Measurements from ENCODE around the gene GLRA3.

The GLRA3 gene

DNA sequence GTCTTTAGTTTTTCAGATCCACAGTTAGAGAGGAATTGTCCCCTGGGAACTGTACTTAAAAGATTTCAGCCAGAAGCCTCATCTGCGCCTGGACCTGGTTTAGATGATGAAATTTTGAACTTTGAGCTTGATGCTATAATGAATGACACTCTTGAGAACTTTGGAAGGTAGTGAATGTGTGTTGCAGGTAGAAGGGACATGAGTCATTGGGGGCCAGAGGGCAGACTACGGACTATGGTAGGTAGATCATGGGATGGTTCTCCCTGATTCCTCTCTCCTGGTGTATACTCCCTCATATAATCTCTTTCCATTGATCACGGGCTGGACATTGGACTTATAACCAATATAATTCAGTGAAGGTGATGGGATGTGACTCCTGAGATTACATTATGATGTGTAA lies 38.9 kb upstream of the GLRA3 start:
- no peak for DNase-seq (ENCODE audit: low read depth, low spot score)
- H3K9me3 ChIP-seq (ENCODE audit: insufficient read depth, low read length) = no peaks in the 10 kb centered on the region
- H3K36me3 ChIP-seq (ENCODE audit: insufficient read depth, insufficient read length, low read length) = no peaks in the 10 kb centered on the region
- H3K27me3 ChIP-seq (ENCODE audit: insufficient read depth, insufficient read length) = no peaks in the 10 kb centered on the region
- no peak overlapping the region for H3K4me3 ChIP-seq (ENCODE audit: insufficient read length, low read depth)
- no peak overlapping the region for H3K9ac ChIP-seq (ENCODE audit: insufficient read length, low read depth)
- TF ChIP-seq SUZ12 (IDR thresholded peaks at IDR 0.05; ENCODE audit: extremely low read depth, insufficient read depth, insufficient read length) (no peak), YY1 (IDR thresholded peaks at IDR 0.05; ENCODE audit: insufficient read depth, insufficient read length) (no peak), ZNF274 (IDR thresholded peaks at IDR 0.05; ENCODE audit: low read depth, low read length) (no peak)
- no peaks in the 10 kb centered on the region for H3K4me1 ChIP-seq (ENCODE audit: insufficient read depth, insufficient read length)

DNA sequence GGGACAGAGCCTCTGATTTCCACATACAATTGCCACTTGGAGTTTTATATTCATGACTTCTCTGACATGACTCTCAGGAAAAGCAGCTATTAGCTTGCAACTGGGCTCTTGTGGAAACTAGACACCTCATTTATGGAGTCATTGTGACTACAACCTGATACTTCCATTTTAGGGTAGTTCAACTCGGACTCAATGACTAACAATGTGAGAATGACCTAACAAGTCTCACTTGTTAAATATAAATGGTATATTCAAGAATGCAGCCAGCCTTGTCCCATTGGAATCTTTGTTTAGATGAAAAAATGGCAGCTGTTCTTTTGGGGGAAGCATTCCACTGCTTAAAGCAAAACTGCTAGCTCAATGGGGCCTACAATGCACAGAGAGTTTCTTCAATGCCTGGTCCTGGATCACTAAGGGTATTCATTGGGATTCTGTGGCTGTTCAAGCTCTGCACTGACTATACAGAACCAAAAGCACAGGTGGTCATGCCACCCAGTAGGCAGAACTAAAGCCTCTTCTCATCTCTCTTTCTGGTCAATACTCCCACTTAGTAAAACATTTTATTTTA lies 36.5 kb upstream of the GLRA3 start:
- H3K9me3 ChIP-seq (ENCODE audit: insufficient read depth, low read length) = no peaks in the 10 kb centered on the region
- no peak for TF ChIP-seq YY1 (IDR thresholded peaks at IDR 0.05; ENCODE audit: insufficient read depth, insufficient read length)
- no peak for TF ChIP-seq ZNF274 (IDR thresholded peaks at IDR 0.05; ENCODE audit: low read depth, low read length)
- no peak for TF ChIP-seq SUZ12 (IDR thresholded peaks at IDR 0.05; ENCODE audit: extremely low read depth, insufficient read depth, insufficient read length)
- no peak overlapping the region for H3K4me3 ChIP-seq (ENCODE audit: insufficient read length, low read depth)
- H3K27me3 ChIP-seq (ENCODE audit: insufficient read depth, insufficient read length) = no peaks in the 10 kb centered on the region
- H3K4me1 ChIP-seq (ENCODE audit: insufficient read depth, insufficient read length) = no peaks in the 10 kb centered on the region
- no peaks in the 10 kb centered on the region for H3K36me3 ChIP-seq (ENCODE audit: insufficient read depth, insufficient read length, low read length)
- no peak for DNase-seq (ENCODE audit: low read depth, low spot score)
- H3K9ac ChIP-seq (ENCODE audit: insufficient read length, low read depth) = no peak overlapping the region

DNA sequence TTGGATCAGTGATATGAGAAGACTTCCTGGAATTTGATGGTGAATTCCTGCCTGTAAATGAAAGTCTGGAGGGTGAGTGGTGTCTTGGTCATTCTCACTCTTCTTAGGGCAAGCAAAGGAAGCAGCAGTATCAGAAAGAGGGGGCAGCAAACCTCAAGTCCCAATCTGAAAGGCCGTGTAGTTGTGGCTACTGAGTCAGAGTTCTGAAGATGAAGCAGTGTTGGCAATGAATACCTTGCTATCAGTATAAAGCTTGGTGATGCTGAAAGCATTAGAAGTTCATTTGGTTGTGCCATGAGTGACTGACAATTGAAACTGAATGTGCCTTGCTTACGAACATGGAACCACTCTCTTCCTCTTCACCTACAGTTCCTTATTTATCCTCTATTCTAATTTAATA lies 35.0 kb upstream of the GLRA3 start:
- H3K9me3 ChIP-seq (ENCODE audit: insufficient read depth, low read length) = no peaks in the 10 kb centered on the region
- H3K36me3 ChIP-seq (ENCODE audit: insufficient read depth, insufficient read length, low read length) = no peaks in the 10 kb centered on the region
- no peak overlapping the region for H3K9ac ChIP-seq (ENCODE audit: insufficient read length, low read depth)
- TF ChIP-seq SUZ12 (IDR thresholded peaks at IDR 0.05; ENCODE audit: extremely low read depth, insufficient read depth, insufficient read length) (no peak), YY1 (IDR thresholded peaks at IDR 0.05; ENCODE audit: insufficient read depth, insufficient read length) (no peak), ZNF274 (IDR thresholded peaks at IDR 0.05; ENCODE audit: low read depth, low read length) (no peak)
- no peak overlapping the region for H3K4me3 ChIP-seq (ENCODE audit: insufficient read length, low read depth)
- no peaks in the 10 kb centered on the region for H3K4me1 ChIP-seq (ENCODE audit: insufficient read depth, insufficient read length)
- no peaks in the 10 kb centered on the region for H3K27me3 ChIP-seq (ENCODE audit: insufficient read depth, insufficient read length)
- no peak for DNase-seq (ENCODE audit: low read depth, low spot score)

DNA sequence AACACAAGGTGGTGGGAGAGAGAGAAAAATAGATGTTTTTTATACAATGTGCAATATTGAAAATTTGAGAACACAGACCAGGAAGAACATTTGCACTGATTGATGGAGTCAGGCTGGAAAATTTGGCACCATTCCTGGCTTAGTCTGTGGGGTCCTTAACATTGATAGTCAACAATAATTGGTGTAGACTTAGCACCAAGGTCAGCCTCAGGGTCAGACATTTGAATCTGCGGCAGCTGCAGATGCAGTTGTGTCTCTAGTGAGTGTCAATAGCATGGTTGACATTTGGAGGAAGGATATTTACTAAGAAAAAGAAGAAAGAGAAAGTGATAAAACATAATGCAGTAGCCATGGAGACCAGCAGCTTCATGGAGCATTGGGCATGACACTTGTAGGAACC lies 31.5 kb upstream of the GLRA3 start:
- H3K27me3 ChIP-seq (ENCODE audit: insufficient read depth, insufficient read length) = no peaks in the 10 kb centered on the region
- no peaks in the 10 kb centered on the region for H3K4me1 ChIP-seq (ENCODE audit: insufficient read depth, insufficient read length)
- no peak overlapping the region for H3K4me3 ChIP-seq (ENCODE audit: insufficient read length, low read depth)
- H3K9ac ChIP-seq (ENCODE audit: insufficient read length, low read depth) = no peak overlapping the region
- H3K9me3 ChIP-seq (ENCODE audit: insufficient read depth, low read length) = no peaks in the 10 kb centered on the region
- H3K36me3 ChIP-seq (ENCODE audit: insufficient read depth, insufficient read length, low read length) = no peaks in the 10 kb centered on the region
- no peak for DNase-seq (ENCODE audit: low read depth, low spot score)
- TF ChIP-seq YY1 (IDR thresholded peaks at IDR 0.05; ENCODE audit: insufficient read depth, insufficient read length) (no peak), SUZ12 (IDR thresholded peaks at IDR 0.05; ENCODE audit: extremely low read depth, insufficient read depth, insufficient read length) (no peak), ZNF274 (IDR thresholded peaks at IDR 0.05; ENCODE audit: low read depth, low read length) (no peak)

DNA sequence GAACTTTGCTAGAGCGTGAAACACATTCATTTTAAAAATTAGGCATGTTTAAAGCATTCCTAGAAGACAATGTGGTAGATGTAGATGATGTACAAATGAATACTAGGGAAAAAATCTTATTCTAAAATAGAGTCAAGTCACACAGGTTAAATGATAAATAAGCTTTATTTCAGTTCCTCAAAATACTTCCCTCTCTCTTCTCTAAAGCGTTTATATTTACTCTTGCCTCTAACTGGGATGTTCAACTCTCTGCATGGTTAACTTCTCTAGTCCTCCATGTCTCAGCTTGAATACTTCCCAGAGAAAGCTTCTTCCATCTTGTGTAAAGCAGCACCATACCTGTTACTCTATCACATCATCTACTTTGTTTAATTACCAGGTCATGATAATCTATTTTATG lies 30.9 kb upstream of the GLRA3 start:
- Histone ChIP-seq H3K4me3 (ENCODE audit: insufficient read length, low read depth) (no peak overlapping the region), H3K36me3 (ENCODE audit: insufficient read depth, insufficient read length, low read length) (no peaks in the 10 kb centered on the region), H3K27me3 (ENCODE audit: insufficient read depth, insufficient read length) (no peaks in the 10 kb centered on the region), H3K9ac (ENCODE audit: insufficient read length, low read depth) (no peak overlapping the region), H3K4me1 (ENCODE audit: insufficient read depth, insufficient read length) (no peaks in the 10 kb centered on the region), H3K9me3 (ENCODE audit: insufficient read depth, low read length) (no peaks in the 10 kb centered on the region)
- no peak for DNase-seq (ENCODE audit: low read depth, low spot score)
- TF ChIP-seq YY1 (IDR thresholded peaks at IDR 0.05; ENCODE audit: insufficient read depth, insufficient read length) = no peak
- TF ChIP-seq ZNF274 (IDR thresholded peaks at IDR 0.05; ENCODE audit: low read depth, low read length) = no peak

DNA sequence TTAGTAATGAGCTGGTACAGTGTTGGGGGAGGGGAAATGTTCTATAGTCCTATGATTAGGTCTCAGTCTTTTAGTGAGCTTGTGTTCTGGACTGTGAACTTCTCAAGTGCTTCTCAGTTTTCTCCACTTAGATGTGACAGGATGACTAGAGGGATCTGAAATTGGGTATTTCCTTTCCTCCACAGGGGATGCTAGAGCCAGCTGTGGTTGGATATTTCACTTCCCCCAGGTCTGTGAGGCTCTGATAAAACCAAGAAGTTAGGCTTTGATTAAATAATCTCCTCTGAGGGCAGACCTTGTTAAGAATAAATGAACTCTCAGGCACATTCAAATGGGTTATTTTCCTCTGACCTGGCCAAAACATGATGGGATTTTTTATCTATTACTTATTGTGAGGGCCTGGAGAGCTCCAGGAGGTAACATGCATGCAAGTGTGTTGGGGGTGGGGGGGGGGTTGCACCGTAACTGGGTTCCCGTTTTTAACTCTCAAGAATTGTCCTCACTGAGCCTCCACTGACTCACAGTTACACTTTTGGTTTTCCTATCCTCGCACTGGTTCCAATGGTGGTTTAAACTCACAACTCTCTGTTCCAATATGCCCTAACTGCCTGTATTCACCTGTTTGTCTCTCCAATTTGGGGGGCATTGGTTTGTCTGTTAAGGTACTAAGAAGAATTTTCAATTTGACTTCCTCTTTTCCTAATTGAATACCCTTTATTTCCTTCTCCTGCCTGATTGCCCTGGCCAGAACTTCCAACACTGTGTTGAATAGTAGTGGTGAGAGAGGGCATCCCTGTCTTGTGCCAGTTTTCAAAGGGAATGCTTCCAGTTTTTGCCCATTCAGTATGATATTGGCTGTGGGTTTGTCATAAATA lies 28.1 kb upstream of the GLRA3 start:
- H3K9ac ChIP-seq (ENCODE audit: insufficient read length, low read depth) = no peak overlapping the region
- no peak for DNase-seq (ENCODE audit: low read depth, low spot score)

DNA sequence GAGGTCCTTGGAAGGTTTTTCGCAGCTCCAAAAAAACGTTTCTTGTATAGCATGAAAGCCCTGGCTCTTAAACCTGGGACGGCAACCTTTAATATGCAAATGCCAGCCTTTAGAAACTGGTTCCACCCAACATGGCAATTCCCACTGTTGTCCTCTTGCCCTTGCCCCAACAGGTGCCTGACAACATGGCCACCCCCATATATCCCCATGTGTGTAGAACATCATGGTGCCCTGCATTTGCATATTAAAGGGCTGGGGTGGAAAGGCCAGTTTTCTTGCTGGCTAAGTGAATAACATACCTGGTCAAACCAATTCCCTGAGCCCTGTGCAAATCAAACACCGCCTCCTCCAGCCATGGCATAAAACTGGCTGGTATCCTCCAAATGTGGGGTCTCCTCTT lies 26.0 kb upstream of the GLRA3 start:
- H3K9me3 ChIP-seq (ENCODE audit: insufficient read depth, low read length) = no peaks in the 10 kb centered on the region
- no peak overlapping the region for H3K9ac ChIP-seq (ENCODE audit: insufficient read length, low read depth)
- no peaks in the 10 kb centered on the region for H3K4me1 ChIP-seq (ENCODE audit: insufficient read depth, insufficient read length)
- no peak overlapping the region for H3K4me3 ChIP-seq (ENCODE audit: insufficient read length, low read depth)
- H3K36me3 ChIP-seq (ENCODE audit: insufficient read depth, insufficient read length, low read length) = no peaks in the 10 kb centered on the region
- no peak for TF ChIP-seq ZNF274 (IDR thresholded peaks at IDR 0.05; ENCODE audit: low read depth, low read length)
- no peak for TF ChIP-seq SUZ12 (IDR thresholded peaks at IDR 0.05; ENCODE audit: extremely low read depth, insufficient read depth, insufficient read length)
- no peak for TF ChIP-seq YY1 (IDR thresholded peaks at IDR 0.05; ENCODE audit: insufficient read depth, insufficient read length)
- DNase-seq (ENCODE audit: low read depth, low spot score) = peak; percentile 1
- H3K27me3 ChIP-seq (ENCODE audit: insufficient read depth, insufficient read length) = no peaks in the 10 kb centered on the region

More for the DNA sequence above, 28.1 kb upstream of the GLRA3 start:
- Histone ChIP-seq H3K9me3 (ENCODE audit: insufficient read depth, low read length) (no peaks in the 10 kb centered on the region), H3K36me3 (ENCODE audit: insufficient read depth, insufficient read length, low read length) (no peaks in the 10 kb centered on the region), H3K4me3 (ENCODE audit: insufficient read length, low read depth) (no peak overlapping the region), H3K4me1 (ENCODE audit: insufficient read depth, insufficient read length) (no peaks in the 10 kb centered on the region), H3K27me3 (ENCODE audit: insufficient read depth, insufficient read length) (no peaks in the 10 kb centered on the region)
- TF ChIP-seq SUZ12 (IDR thresholded peaks at IDR 0.05; ENCODE audit: extremely low read depth, insufficient read depth, insufficient read length) (no peak), ZNF274 (IDR thresholded peaks at IDR 0.05; ENCODE audit: low read depth, low read length) (no peak), YY1 (IDR thresholded peaks at IDR 0.05; ENCODE audit: insufficient read depth, insufficient read length) (no peak)

Measured in NT2/D1 (cell line).